ENCODE data around the gene LMAN2. TPM values are rescaled to one million over a fixed set of nuclear protein-coding genes. Genes with fewer than 3 reads are reported as not detected.

LMAN2 gene
- total RNA-seq, 1 donor from 2014 or later = 137 TPM

DNA sequence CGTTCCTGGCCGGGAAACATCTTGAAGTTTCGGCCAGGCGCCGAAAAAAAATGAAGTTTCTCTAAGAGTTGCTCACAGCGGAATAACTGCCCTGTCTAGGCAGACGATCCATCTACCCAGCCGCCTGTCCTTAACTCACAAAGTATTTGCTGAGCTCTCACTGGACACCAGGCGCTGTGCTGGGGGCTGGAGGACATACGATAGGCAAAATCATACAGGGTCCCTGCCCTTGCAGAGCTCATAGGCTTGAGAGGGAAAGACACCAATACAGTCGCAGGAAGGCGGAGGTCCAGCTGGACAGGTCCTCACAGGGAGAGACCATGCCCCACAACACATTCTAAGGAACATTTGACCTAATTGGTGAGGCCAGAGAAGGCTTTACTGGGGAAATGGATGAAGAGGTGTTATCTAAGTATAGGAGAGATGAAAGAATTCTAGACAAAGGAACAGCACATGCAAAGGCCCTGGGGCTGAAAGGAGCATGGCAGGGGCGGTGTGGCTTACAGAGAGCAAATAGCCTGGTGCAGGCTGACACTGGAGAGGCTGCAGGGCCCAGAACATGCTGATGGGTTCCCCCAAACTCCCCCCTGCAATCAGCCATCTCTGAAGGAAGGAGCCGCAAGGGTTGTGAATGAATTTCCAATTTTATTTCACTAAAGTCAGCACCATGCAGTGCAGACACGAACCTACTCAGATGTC is 37.8 kb downstream of the LMAN2 start:
- Mint-ChIP-seq H3K9me3 (ENCODE audit: unreplicated experiment) (no peaks in the 10 kb centered on the region), H3K27ac (ENCODE audit: unreplicated experiment) (no peak overlapping the region), H3K4me1 (ENCODE audit: unreplicated experiment) (peaks cover 28% of the 10 kb centered on the region), H3K36me3 (ENCODE audit: low read depth, unreplicated experiment) (peaks cover 8% of the 10 kb centered on the region), H3K27me3 (ENCODE audit: unreplicated experiment) (peaks cover 12% of the 10 kb centered on the region), H3K4me3 (ENCODE audit: unreplicated experiment) (no peak overlapping the region)
- DNase-seq (ENCODE audit: low spot score) = no peak
- no peak for TF ChIP-seq CTCF (IDR thresholded peaks at IDR 0.05; ENCODE audit: unreplicated experiment)

DNA sequence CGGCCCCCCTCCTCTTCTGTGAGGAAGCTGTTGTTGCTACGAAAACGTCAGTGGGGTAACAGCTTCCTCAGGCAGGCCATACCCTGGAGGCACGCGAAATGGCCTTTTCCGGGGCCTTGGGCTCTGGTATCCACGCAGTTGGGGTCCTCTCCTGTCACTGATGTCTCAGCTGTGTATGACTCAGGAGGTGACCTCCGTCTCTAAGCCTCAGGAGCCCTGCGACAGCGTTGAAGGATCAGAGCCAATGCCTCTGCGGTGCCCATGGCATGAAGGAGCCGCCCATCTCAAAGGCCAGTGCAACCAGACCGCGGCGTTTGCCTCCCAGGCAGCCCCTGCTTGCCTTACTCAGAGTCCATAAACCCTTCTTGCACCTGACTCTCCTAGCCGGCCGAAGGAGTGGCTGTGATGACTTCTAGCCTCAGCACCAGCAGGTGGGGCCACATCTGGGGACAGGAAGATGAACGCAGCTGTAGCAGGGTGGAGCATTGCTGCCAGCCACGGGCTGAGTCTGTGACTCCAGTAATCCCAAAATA is 38.8 kb downstream of the LMAN2 start:
- Mint-ChIP-seq H3K27me3 (ENCODE audit: unreplicated experiment) (peaks cover 15% of the 10 kb centered on the region), H3K4me3 (ENCODE audit: unreplicated experiment) (peak overlapping the region; percentile 47), H3K27ac (ENCODE audit: unreplicated experiment) (no peak overlapping the region), H3K4me1 (ENCODE audit: unreplicated experiment) (peaks cover 25% of the 10 kb centered on the region), H3K9me3 (ENCODE audit: unreplicated experiment) (no peaks in the 10 kb centered on the region), H3K36me3 (ENCODE audit: low read depth, unreplicated experiment) (peaks cover 8% of the 10 kb centered on the region)
- TF ChIP-seq CTCF (IDR thresholded peaks at IDR 0.05; ENCODE audit: unreplicated experiment) = no peak
- DNase-seq (ENCODE audit: low spot score) = no peak

GRCh38 chr5:177311723-177312648 is 39.5 kb downstream of the LMAN2 start, which contains the start of gene MXD3:
MXD3 (minus strand) TSS chr5:177311898; CDS start chr5:177311830, 68 bp downstream.
- no peaks in the 10 kb centered on the region for H3K9me3 Mint-ChIP-seq (ENCODE audit: unreplicated experiment)
- no peak for TF ChIP-seq CTCF (IDR thresholded peaks at IDR 0.05; ENCODE audit: unreplicated experiment)
- peaks cover 25% of the 10 kb centered on the region for H3K4me1 Mint-ChIP-seq (ENCODE audit: unreplicated experiment)
- peak; percentile 95 for DNase-seq (ENCODE audit: low spot score)
- peak within 1 kb of the TSS; percentile 80 for H3K4me3 Mint-ChIP-seq (ENCODE audit: unreplicated experiment)
- no peak within 1 kb of the TSS for H3K27ac Mint-ChIP-seq (ENCODE audit: unreplicated experiment)
- peaks cover 15% of the 10 kb centered on the region for H3K27me3 Mint-ChIP-seq (ENCODE audit: unreplicated experiment)
- H3K36me3 Mint-ChIP-seq (ENCODE audit: low read depth, unreplicated experiment) = peaks cover 9% of the 10 kb centered on the region

GRCh38 chr5:177311392-177311722 is 40.1 kb downstream of the LMAN2 start:
- no peaks in the 10 kb centered on the region for H3K9me3 Mint-ChIP-seq (ENCODE audit: unreplicated experiment)
- H3K4me1 Mint-ChIP-seq (ENCODE audit: unreplicated experiment) = peaks cover 27% of the 10 kb centered on the region
- peaks cover 15% of the 10 kb centered on the region for H3K36me3 Mint-ChIP-seq (ENCODE audit: low read depth, unreplicated experiment)
- DNase-seq (ENCODE audit: low spot score) = peak; percentile 38
- no peak overlapping the region for H3K4me3 Mint-ChIP-seq (ENCODE audit: unreplicated experiment)
- no peak for TF ChIP-seq CTCF (IDR thresholded peaks at IDR 0.05; ENCODE audit: unreplicated experiment)
- H3K27me3 Mint-ChIP-seq (ENCODE audit: unreplicated experiment) = peaks cover 17% of the 10 kb centered on the region
- H3K27ac Mint-ChIP-seq (ENCODE audit: unreplicated experiment) = no peak overlapping the region
